Upper lobe of left lung (tissue), 4 donors: Measurements from ENCODE around the gene TCP11.

ENCODE experiments used
- CTCF ChIP-seq, 6 experiments: fragments of 450-650 bp in 4 of 6; fragments of 200-600 bp in 2 of 6; sonication (generic) in 2 of 6; IDR thresholded peaks; one replicate each; pipeline ENCODE4 v1.5.1; 2016 to 2019; ENCODE audit warnings: antibody characterized with exemption in 6 of 6
- EP300 ChIP-seq, 4 donors: sonication (generic); formaldehyde crosslinking; IDR thresholded peaks; one replicate each; pipeline ENCODE4 v1.5.1; 2017; ENCODE audit warnings: antibody characterized with exemption in 4 of 4, control low read depth in 2 of 4
- POLR2A ChIP-seq, 4 donors: fragments of 450-650 bp; IDR thresholded peaks; one replicate each; pipeline ENCODE4 v1.5.1; 2016 to 2017; ENCODE audit warnings: antibody characterized with exemption in 4 of 4, mild to moderate bottlenecking in 2 of 4
- POLR2AphosphoS5 ChIP-seq, 2 donors: sonication (generic); formaldehyde crosslinking; IDR thresholded peaks; one replicate each; pipeline ENCODE4 v1.5.1; 2017; ENCODE audit warnings: antibody characterized with exemption in 2 of 2

DNA sequence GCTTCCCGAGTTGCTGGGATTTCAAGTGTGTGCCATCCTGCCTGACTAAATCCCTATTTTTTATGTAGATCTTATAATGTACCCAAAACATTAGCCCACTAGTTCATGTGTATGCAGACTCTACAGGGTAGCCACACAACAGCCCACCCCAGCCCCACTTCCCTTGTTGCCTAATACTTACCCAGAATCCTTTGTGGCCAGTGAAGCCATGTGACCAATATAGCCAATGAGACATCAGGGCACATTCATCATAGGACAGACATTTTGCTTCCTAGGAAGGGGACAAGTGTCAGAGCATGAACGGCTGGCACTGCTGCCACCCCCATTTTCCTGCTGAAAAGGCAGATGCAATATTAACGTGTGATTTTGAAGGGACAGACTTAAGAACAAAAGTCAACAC is 36.0 kb upstream of the TCP11 start:
- no peak for TF ChIP-seq POLR2A (IDR thresholded peaks at IDR 0.05)
- TF ChIP-seq CTCF (IDR thresholded peaks at IDR 0.05) = no peak
- no peak for TF ChIP-seq POLR2AphosphoS5 (IDR thresholded peaks at IDR 0.05)
- TF ChIP-seq EP300 (IDR thresholded peaks at IDR 0.05) = no peak
